ENCODE results near the gene RASA1.

GRCh38 chr5:87231037-87231808 is 36.5 kb upstream of the RASA1 start:
- TF ChIP-seq, protein P1, sequence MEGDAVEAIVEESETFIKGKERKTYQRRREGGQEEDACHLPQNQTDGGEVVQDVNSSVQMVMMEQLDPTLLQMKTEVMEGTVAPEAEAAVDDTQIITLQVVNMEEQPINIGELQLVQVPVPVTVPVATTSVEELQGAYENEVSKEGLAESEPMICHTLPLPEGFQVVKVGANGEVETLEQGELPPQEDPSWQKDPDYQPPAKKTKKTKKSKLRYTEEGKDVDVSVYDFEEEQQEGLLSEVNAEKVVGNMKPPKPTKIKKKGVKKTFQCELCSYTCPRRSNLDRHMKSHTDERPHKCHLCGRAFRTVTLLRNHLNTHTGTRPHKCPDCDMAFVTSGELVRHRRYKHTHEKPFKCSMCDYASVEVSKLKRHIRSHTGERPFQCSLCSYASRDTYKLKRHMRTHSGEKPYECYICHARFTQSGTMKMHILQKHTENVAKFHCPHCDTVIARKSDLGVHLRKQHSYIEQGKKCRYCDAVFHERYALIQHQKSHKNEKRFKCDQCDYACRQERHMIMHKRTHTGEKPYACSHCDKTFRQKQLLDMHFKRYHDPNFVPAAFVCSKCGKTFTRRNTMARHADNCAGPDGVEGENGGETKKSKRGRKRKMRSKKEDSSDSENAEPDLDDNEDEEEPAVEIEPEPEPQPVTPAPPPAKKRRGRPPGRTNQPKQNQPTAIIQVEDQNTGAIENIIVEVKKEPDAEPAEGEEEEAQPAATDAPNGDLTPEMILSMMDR (conservative IDR thresholded peaks at IDR 0.05; ENCODE audit: low read depth, low read length): no peak
- TF ChIP-seq EZH2 (IDR thresholded peaks at IDR 0.05; ENCODE audit: low read length, unreplicated experiment): no peak

All from PC-3 (cell line).